ENCODE results near the gene TNS3. TPM values are rescaled to one million over a fixed set of nuclear protein-coding genes. Genes with fewer than 3 reads are reported as not detected.

Gene TNS3
- total RNA-seq, 2 donors from 2014 or later: 0.37 to 0.71 TPM

GRCh38 chr7:47401611-47402570, 180.0 kb downstream of the TNS3 start:
- no peak overlapping the region for H3K4me3 Mint-ChIP-seq
- no peaks in the 10 kb centered on the region for H3K36me3 Mint-ChIP-seq (ENCODE audit: low read depth)
- no peak overlapping the region for H3K27ac Mint-ChIP-seq
- ATAC-seq (replicated peaks): no peak
- no peaks in the 10 kb centered on the region for H3K27me3 Mint-ChIP-seq
- H3K9me3 Mint-ChIP-seq: no peaks in the 10 kb centered on the region
- no peaks in the 10 kb centered on the region for H3K4me1 Mint-ChIP-seq

- no peak for ATAC-seq (replicated peaks)
- no peaks in the 10 kb centered on the region for H3K9me3 Mint-ChIP-seq
- H3K27ac Mint-ChIP-seq: no peak overlapping the region
- no peak overlapping the region for H3K4me3 Mint-ChIP-seq
- no peaks in the 10 kb centered on the region for H3K36me3 Mint-ChIP-seq (ENCODE audit: low read depth)
- peaks cover 4% of the 10 kb centered on the region for H3K27me3 Mint-ChIP-seq
- H3K4me1 Mint-ChIP-seq: no peaks in the 10 kb centered on the region
These were observed 181.1 kb downstream of the TNS3 start for GRCh38 chr7:47400741-47401206.

GRCh38 chr7:47400001-47400400, 181.9 kb downstream of the TNS3 start:
- no peaks in the 10 kb centered on the region for H3K36me3 Mint-ChIP-seq (ENCODE audit: low read depth)
- no peak overlapping the region for H3K27ac Mint-ChIP-seq
- H3K27me3 Mint-ChIP-seq: peaks cover 4% of the 10 kb centered on the region
- no peak overlapping the region for H3K4me3 Mint-ChIP-seq
- no peaks in the 10 kb centered on the region for H3K4me1 Mint-ChIP-seq
- H3K9me3 Mint-ChIP-seq: no peaks in the 10 kb centered on the region
- ATAC-seq (replicated peaks): no peak

- H3K9me3 Mint-ChIP-seq: no peaks in the 10 kb centered on the region
- no peak for ATAC-seq (replicated peaks)
- H3K36me3 Mint-ChIP-seq (ENCODE audit: low read depth): no peaks in the 10 kb centered on the region
- H3K27ac Mint-ChIP-seq: no peak overlapping the region
- no peaks in the 10 kb centered on the region for H3K4me1 Mint-ChIP-seq
- peaks cover 7% of the 10 kb centered on the region for H3K27me3 Mint-ChIP-seq
- no peak overlapping the region for H3K4me3 Mint-ChIP-seq
These were observed 187.1 kb downstream of the TNS3 start for GRCh38 chr7:47394751-47395252.

GRCh38 chr7:47394216-47394615, 187.7 kb downstream of the TNS3 start:
- peaks cover 7% of the 10 kb centered on the region for H3K27me3 Mint-ChIP-seq
- ATAC-seq (replicated peaks): no peak
- H3K4me3 Mint-ChIP-seq: no peak overlapping the region
- H3K36me3 Mint-ChIP-seq (ENCODE audit: low read depth): no peaks in the 10 kb centered on the region
- H3K27ac Mint-ChIP-seq: no peak overlapping the region
- no peaks in the 10 kb centered on the region for H3K9me3 Mint-ChIP-seq
- H3K4me1 Mint-ChIP-seq: no peaks in the 10 kb centered on the region

GRCh38 chr7:47393406-47393805, 188.5 kb downstream of the TNS3 start:
- Mint-ChIP-seq H3K4me1 (no peaks in the 10 kb centered on the region), H3K9me3 (peaks cover 3% of the 10 kb centered on the region), H3K36me3 (ENCODE audit: low read depth) (no peaks in the 10 kb centered on the region), H3K27me3 (peaks cover 7% of the 10 kb centered on the region), H3K4me3 (no peak overlapping the region), H3K27ac (no peak overlapping the region)
- no peak for ATAC-seq (replicated peaks)

GRCh38 chr7:47392241-47392759, 189.6 kb downstream of the TNS3 start:
- Mint-ChIP-seq H3K27ac (no peak overlapping the region), H3K27me3 (peaks cover 7% of the 10 kb centered on the region), H3K4me3 (no peak overlapping the region), H3K36me3 (ENCODE audit: low read depth) (no peaks in the 10 kb centered on the region), H3K4me1 (no peaks in the 10 kb centered on the region), H3K9me3 (peaks cover 3% of the 10 kb centered on the region)
- ATAC-seq (replicated peaks): no peak

- Mint-ChIP-seq H3K36me3 (ENCODE audit: low read depth) (no peaks in the 10 kb centered on the region), H3K4me1 (no peaks in the 10 kb centered on the region), H3K4me3 (no peak overlapping the region), H3K27ac (no peak overlapping the region), H3K27me3 (peaks cover 7% of the 10 kb centered on the region), H3K9me3 (peaks cover 3% of the 10 kb centered on the region)
- ATAC-seq (replicated peaks): no peak
These were observed 190.2 kb downstream of the TNS3 start for GRCh38 chr7:47391726-47392125.

GRCh38 chr7:47390914-47391313, 191.0 kb downstream of the TNS3 start:
- no peak for ATAC-seq (replicated peaks)
- H3K36me3 Mint-ChIP-seq (ENCODE audit: low read depth): no peaks in the 10 kb centered on the region
- no peak overlapping the region for H3K4me3 Mint-ChIP-seq
- H3K9me3 Mint-ChIP-seq: peaks cover 3% of the 10 kb centered on the region
- H3K4me1 Mint-ChIP-seq: no peaks in the 10 kb centered on the region
- no peak overlapping the region for H3K27ac Mint-ChIP-seq
- peaks cover 4% of the 10 kb centered on the region for H3K27me3 Mint-ChIP-seq

- Mint-ChIP-seq H3K4me3 (no peak overlapping the region), H3K27me3 (peaks cover 4% of the 10 kb centered on the region), H3K27ac (no peak overlapping the region), H3K9me3 (peaks cover 3% of the 10 kb centered on the region), H3K36me3 (ENCODE audit: low read depth) (no peaks in the 10 kb centered on the region), H3K4me1 (no peaks in the 10 kb centered on the region)
- ATAC-seq (replicated peaks): no peak
These were observed 191.8 kb downstream of the TNS3 start for GRCh38 chr7:47389923-47390630.

GRCh38 chr7:47389171-47389922, 192.6 kb downstream of the TNS3 start:
- ATAC-seq (replicated peaks): no peak
- peaks cover 4% of the 10 kb centered on the region for H3K27me3 Mint-ChIP-seq

GRCh38 chr7:47387506-47387905, 194.4 kb downstream of the TNS3 start:
- H3K27me3 Mint-ChIP-seq: no peaks in the 10 kb centered on the region
- H3K4me1 Mint-ChIP-seq: no peaks in the 10 kb centered on the region
- no peak for ATAC-seq (replicated peaks)
- H3K36me3 Mint-ChIP-seq (ENCODE audit: low read depth): no peaks in the 10 kb centered on the region
- no peak overlapping the region for H3K27ac Mint-ChIP-seq
- no peak overlapping the region for H3K4me3 Mint-ChIP-seq
- peaks cover 3% of the 10 kb centered on the region for H3K9me3 Mint-ChIP-seq

More at GRCh38 chr7:47389171-47389922, 192.6 kb downstream of the TNS3 start:
- Mint-ChIP-seq H3K27ac (no peak overlapping the region), H3K4me1 (no peaks in the 10 kb centered on the region), H3K36me3 (ENCODE audit: low read depth) (no peaks in the 10 kb centered on the region), H3K9me3 (peaks cover 3% of the 10 kb centered on the region), H3K4me3 (no peak overlapping the region)

- H3K9me3 Mint-ChIP-seq: peaks cover 3% of the 10 kb centered on the region
- no peak overlapping the region for H3K4me3 Mint-ChIP-seq
- no peak overlapping the region for H3K27ac Mint-ChIP-seq
- no peaks in the 10 kb centered on the region for H3K36me3 Mint-ChIP-seq (ENCODE audit: low read depth)
- no peaks in the 10 kb centered on the region for H3K27me3 Mint-ChIP-seq
- H3K4me1 Mint-ChIP-seq: no peaks in the 10 kb centered on the region
- ATAC-seq (replicated peaks): no peak
These were observed 195.6 kb downstream of the TNS3 start for GRCh38 chr7:47386273-47386835.

Measured in activated T-helper 17 cell treated with anti-CD3 and anti-CD28 coated beads, Interleukin-2, amount 50 U/mL, for 72 hours (primary cell).